Vagina (tissue), 2 donors: ENCODE results near the gene FAM53B.

Source experiments
- CTCF ChIP-seq, 3 experiments: fragments of 450-650 bp in 2 of 3; fragments of 200-600 bp in 1 of 3; sonication (generic) in 1 of 3; IDR thresholded peaks; one replicate each; pipeline ENCODE4 v1.5.1; 2017 to 2019; ENCODE audit warnings: antibody characterized with exemption in 3 of 3, mild to moderate bottlenecking in 2 of 3, moderate library complexity in 2 of 3
- POLR2A ChIP-seq, 2 donors: fragments of 450-650 bp; IDR thresholded peaks; one replicate each; pipeline ENCODE4 v1.6.1; 2017; ENCODE audit warnings: antibody characterized with exemption in 2 of 2, mild to moderate bottlenecking in 2 of 2, moderate library complexity in 2 of 2
- POLR2AphosphoS5 ChIP-seq, 2 donors: sonication (generic); formaldehyde crosslinking; IDR thresholded peaks; one replicate each; pipeline ENCODE4 v1.9.0; 2017; ENCODE audit warnings: antibody characterized with exemption in 2 of 2, mild to moderate bottlenecking in 2 of 2, low read depth in 1 of 2; ENCODE audit not compliant: insufficient read depth in 1 of 2

GRCh38 chr10:124643330-124644009 lies 100.7 kb downstream of the FAM53B start:
- TF ChIP-seq POLR2A (IDR thresholded peaks at IDR 0.05) (no peak), CTCF (IDR thresholded peaks at IDR 0.05) (no peak), POLR2AphosphoS5 (IDR thresholded peaks at IDR 0.05; ENCODE audit: insufficient read depth in 1 of 2, low read depth in 1 of 2) (no peak)
